Measurements from ENCODE around the gene OSBP2.
A peak's percentile ranks its signal among the peaks of the same experiment; 100 is the strongest.

OSBP2 gene

GRCh38 chr22:30802202-30803166, 107.8 kb downstream of the OSBP2 start:
- peak; percentile 12 to 68 (median 37) for DNase-seq (ENCODE audit: low read depth in 4 of 4, low spot score in 1 of 4)

- DNase-seq (ENCODE audit: low read depth in 4 of 4, low spot score in 1 of 4) = no peak
Observed at GRCh38 chr22:30803679-30804078, 109.0 kb downstream of the OSBP2 start.

GRCh38 chr22:30804626-30805025, 110.0 kb downstream of the OSBP2 start:
- DNase-seq (ENCODE audit: low read depth in 4 of 4, low spot score in 1 of 4) = no peak

- no peak for DNase-seq (ENCODE audit: low read depth in 4 of 4, low spot score in 1 of 4)
Observed at GRCh38 chr22:30806391-30806861, 111.8 kb downstream of the OSBP2 start.

GRCh38 chr22:30809086-30809485, 114.4 kb downstream of the OSBP2 start:
- DNase-seq (ENCODE audit: low read depth in 4 of 4, low spot score in 1 of 4) = no peak

GRCh38 chr22:30810105-30810504, 115.4 kb downstream of the OSBP2 start:
- DNase-seq (ENCODE audit: low read depth in 4 of 4, low spot score in 1 of 4) = no peak

GRCh38 chr22:30813936-30814335, 119.3 kb downstream of the OSBP2 start:
- no peak for DNase-seq (ENCODE audit: low read depth in 4 of 4, low spot score in 1 of 4)

- no peak for DNase-seq (ENCODE audit: low read depth in 4 of 4, low spot score in 1 of 4)
Observed at GRCh38 chr22:30816413-30816812, 121.7 kb downstream of the OSBP2 start.

GRCh38 chr22:30821381-30821780, 126.7 kb downstream of the OSBP2 start:
- DNase-seq (ENCODE audit: low read depth in 4 of 4, low spot score in 1 of 4) = no peak

GRCh38 chr22:30821863-30822215, 127.2 kb downstream of the OSBP2 start:
- DNase-seq (ENCODE audit: low read depth in 4 of 4, low spot score in 1 of 4) = no peak

- DNase-seq (ENCODE audit: low read depth in 4 of 4, low spot score in 1 of 4) = no peak
Observed at GRCh38 chr22:30822216-30823014, 127.7 kb downstream of the OSBP2 start.

GRCh38 chr22:30823015-30823370, 128.3 kb downstream of the OSBP2 start:
- DNase-seq (ENCODE audit: low read depth in 4 of 4, low spot score in 1 of 4) = no peak

- DNase-seq (ENCODE audit: low read depth in 4 of 4, low spot score in 1 of 4) = no peak
Observed at GRCh38 chr22:30824096-30824495, 129.4 kb downstream of the OSBP2 start.

- DNase-seq (ENCODE audit: low read depth in 4 of 4, low spot score in 1 of 4) = no peak
Observed at GRCh38 chr22:30824711-30825110, 130.0 kb downstream of the OSBP2 start.

GRCh38 chr22:30825711-30826505, 131.2 kb downstream of the OSBP2 start:
- DNase-seq (ENCODE audit: low read depth in 4 of 4, low spot score in 1 of 4) = no peak

GRCh38 chr22:30826670-30827355, 132.1 kb downstream of the OSBP2 start:
- DNase-seq (ENCODE audit: low read depth in 4 of 4, low spot score in 1 of 4) = no peak

GRCh38 chr22:30827646-30828045, 133.0 kb downstream of the OSBP2 start:
- no peak for DNase-seq (ENCODE audit: low read depth in 4 of 4, low spot score in 1 of 4)

GRCh38 chr22:30828187-30829155, 133.8 kb downstream of the OSBP2 start:
- no peak for DNase-seq (ENCODE audit: low read depth in 4 of 4, low spot score in 1 of 4)

GRCh38 chr22:30829901-30830550, 135.4 kb downstream of the OSBP2 start:
- no peak for DNase-seq (ENCODE audit: low read depth in 4 of 4, low spot score in 1 of 4)
